OCI-LY1 (cell line): Measurements from ENCODE around the gene PAFAH1B2.

Source experiments
- EZH2 ChIP-seq: fragments of 200-600 bp; sonication (generic), shearing (Covaris generic); IDR thresholded peaks from 2 replicates; pipeline ENCODE4 v1.8.0; 2017; ENCODE audit warnings: borderline replicate concordance, mixed run types, mild to moderate bottlenecking, antibody characterized with exemption, low read length, moderate library complexity, mixed read lengths
- TF ChIP-seq, protein P1 (sequence below): fragments of 200-600 bp; sonication (generic), shearing (Covaris generic); IDR thresholded peaks from 2 replicates; pipeline ENCODE4 v1.5.1; 2017; ENCODE audit warnings: mild to moderate bottlenecking, antibody characterized with exemption, low read length, moderate library complexity, mixed read lengths

DNA sequence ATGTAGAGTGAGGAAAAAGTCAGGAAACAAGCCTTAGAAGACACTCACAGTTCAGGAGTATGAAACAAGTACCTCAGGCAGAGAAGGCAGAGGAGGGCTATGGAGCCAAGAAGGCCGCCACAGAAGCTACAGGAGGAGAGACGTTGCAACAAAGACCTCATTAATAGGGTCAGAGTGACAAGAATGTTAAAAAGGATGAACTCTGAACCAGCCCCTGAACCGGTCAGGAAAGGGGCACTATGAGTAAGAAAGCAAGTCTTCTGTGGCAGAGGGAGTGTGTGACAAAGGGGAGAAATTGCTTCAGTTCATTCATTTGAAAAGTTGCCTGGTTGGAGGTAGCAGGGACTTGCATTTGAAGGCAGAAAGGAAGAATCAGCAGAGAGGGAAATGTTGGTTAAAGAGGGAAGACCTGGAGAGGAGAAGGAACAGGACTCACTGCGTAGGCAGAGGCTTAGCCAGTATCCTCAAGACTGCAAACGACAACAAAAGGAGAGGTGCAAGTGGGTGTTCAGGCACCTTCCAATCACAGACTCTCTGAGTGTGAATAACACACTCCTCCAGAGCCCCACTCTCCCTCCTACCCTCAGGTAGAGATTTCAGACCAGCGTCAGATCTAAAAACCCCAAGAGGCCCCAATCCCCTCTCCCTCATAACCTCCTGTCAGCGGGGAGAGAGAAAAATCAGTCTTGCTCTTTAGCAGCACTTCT lies 70.5 kb downstream of the PAFAH1B2 start:
- TF ChIP-seq, protein P1, sequence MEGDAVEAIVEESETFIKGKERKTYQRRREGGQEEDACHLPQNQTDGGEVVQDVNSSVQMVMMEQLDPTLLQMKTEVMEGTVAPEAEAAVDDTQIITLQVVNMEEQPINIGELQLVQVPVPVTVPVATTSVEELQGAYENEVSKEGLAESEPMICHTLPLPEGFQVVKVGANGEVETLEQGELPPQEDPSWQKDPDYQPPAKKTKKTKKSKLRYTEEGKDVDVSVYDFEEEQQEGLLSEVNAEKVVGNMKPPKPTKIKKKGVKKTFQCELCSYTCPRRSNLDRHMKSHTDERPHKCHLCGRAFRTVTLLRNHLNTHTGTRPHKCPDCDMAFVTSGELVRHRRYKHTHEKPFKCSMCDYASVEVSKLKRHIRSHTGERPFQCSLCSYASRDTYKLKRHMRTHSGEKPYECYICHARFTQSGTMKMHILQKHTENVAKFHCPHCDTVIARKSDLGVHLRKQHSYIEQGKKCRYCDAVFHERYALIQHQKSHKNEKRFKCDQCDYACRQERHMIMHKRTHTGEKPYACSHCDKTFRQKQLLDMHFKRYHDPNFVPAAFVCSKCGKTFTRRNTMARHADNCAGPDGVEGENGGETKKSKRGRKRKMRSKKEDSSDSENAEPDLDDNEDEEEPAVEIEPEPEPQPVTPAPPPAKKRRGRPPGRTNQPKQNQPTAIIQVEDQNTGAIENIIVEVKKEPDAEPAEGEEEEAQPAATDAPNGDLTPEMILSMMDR = no peak
- no peak for TF ChIP-seq EZH2
